Endothelial cell of umbilical vein (primary cell): ENCODE data around the gene TTC34. TPM values are rescaled to one million over a fixed set of nuclear protein-coding genes. Genes with fewer than 3 reads are reported as not detected.

Experiments
- BruUV-seq: library from RNA; stranded (reverse); fragments of 400-500 nt; replicated peaks from 2 replicates; lab custom pipeline; 2021; lab: Mats Ljungman, UMichigan
- CTCF ChIA-PET: fragments of 300-600, 350-600 bp; sonication (Branson Sonifier 250); formaldehyde crosslinking; loops from one replicate; lab custom pipeline; 2021; ENCODE audit warnings: antibody characterized with exemption, inconsistent platforms; lab: Charles Lee
- POLR2A ChIA-PET: fragments of 300-600, 350-600 bp; sonication (Branson Sonifier 250); formaldehyde crosslinking; loops from one replicate; lab custom pipeline; 2021; ENCODE audit warnings: antibody characterized with exemption, inconsistent platforms; lab: Charles Lee
- DNase-seq: peaks from one replicate; pipeline ENCODE4 v3.0.0-alpha.2; 2011; ENCODE audit warnings: low read depth, low spot score
- FAIRE-seq: peaks from 2 replicates; lab custom pipeline; 2011; peaks lifted over from hg19 to GRCh38; lab: Jason Lieb, UNC
- H2AFZ ChIP-seq: 2 replicates; pipeline ENCODE4 v1.6.0; 2012; ENCODE audit warnings: low read depth, low read length, control low read depth, inconsistent platforms
- H3K27ac ChIP-seq: 2 replicates; pipeline ENCODE4 v1.5.1; 2011; ENCODE audit warnings: low read depth, mild to moderate bottlenecking, control low read depth, low read length, moderate library complexity; ENCODE audit not compliant: insufficient read depth
- H3K27me3 ChIP-seq, 2 experiments: 2 replicates each; pipeline versions ENCODE4 v1.6.0 to v1.6.1; 2011; ENCODE audit warnings: low read length in 2 of 2, mixed read lengths in 1 of 2; ENCODE audit not compliant: control insufficient read depth in 2 of 2, insufficient read depth in 2 of 2
- H3K36me3 ChIP-seq, 2 experiments: 2 replicates in 1 of 2; 3 replicates in 1 of 2; pipeline ENCODE4 v1.5.1; 2011; ENCODE audit warnings: low read length in 2 of 2, mild to moderate bottlenecking in 1 of 2, moderate library complexity in 1 of 2; ENCODE audit not compliant: control insufficient read depth in 2 of 2, insufficient read depth in 2 of 2; ENCODE audit errors: extremely low read depth in 1 of 2
- H3K4me1 ChIP-seq: 3 replicates; pipeline ENCODE4 v1.5.1; 2011; ENCODE audit warnings: mild to moderate bottlenecking, low read length; ENCODE audit not compliant: control insufficient read depth, insufficient read depth; ENCODE audit errors: extremely low read depth
- H3K4me2 ChIP-seq: 2 replicates; pipeline ENCODE4 v1.6.1; 2011; ENCODE audit warnings: low read length, control low read depth, mixed read lengths; ENCODE audit not compliant: insufficient read depth
- H3K4me3 ChIP-seq, 3 experiments: fragments of 200-600 bp in 1 of 3; sonication (generic), shearing (Covaris generic) in 1 of 3; replicated peaks in 1 of 3; 2 replicates each; pipeline ENCODE4 v1.5.1; 2011 to 2016; ENCODE audit warnings: control low read depth in 3 of 3, low read length in 3 of 3, mild to moderate bottlenecking in 2 of 3, inconsistent platforms in 1 of 3, low read depth in 1 of 3, moderate library complexity in 1 of 3; ENCODE audit not compliant: insufficient read depth in 1 of 3
- H3K79me2 ChIP-seq: 2 replicates; pipeline ENCODE4 v1.6.0; 2012; ENCODE audit warnings: low read length, inconsistent platforms; ENCODE audit not compliant: control insufficient read depth, insufficient read depth
- H3K9ac ChIP-seq: replicated peaks from 2 replicates; pipeline ENCODE3; 2011; ENCODE audit warnings: low read length, control low read depth; ENCODE audit not compliant: insufficient read depth; ENCODE audit errors: extremely low read depth
- H3K9me1 ChIP-seq: replicated peaks from 3 replicates; pipeline ENCODE4 v1.6.0; 2011; ENCODE audit warnings: mild to moderate bottlenecking, low read length; ENCODE audit not compliant: control insufficient read depth, insufficient read depth; ENCODE audit errors: extremely low read depth
- H3K9me3 ChIP-seq: replicated peaks from 2 replicates; pipeline ENCODE4 v1.5.1; 2012; ENCODE audit warnings: low read length, inconsistent platforms; ENCODE audit not compliant: control insufficient read depth, insufficient read depth
- H4K20me1 ChIP-seq: replicated peaks from 2 replicates; pipeline ENCODE3; 2011; ENCODE audit warnings: mild to moderate bottlenecking, low read length; ENCODE audit not compliant: control insufficient read depth, insufficient read depth; ENCODE audit errors: extremely low read depth
- CTCF ChIP-seq, 2 donors: IDR thresholded peaks; 1 replicate in 1 of 2; 2 replicates in 1 of 2; pipeline ENCODE4 v1.5.1; 2011; ENCODE audit warnings: low read length in 2 of 2, mild to moderate bottlenecking in 2 of 2, moderate library complexity in 2 of 2, control low read depth in 1 of 2, inconsistent platforms in 1 of 2, low read depth in 1 of 2; ENCODE audit not compliant: insufficient read depth in 1 of 2; ENCODE audit errors: extremely low read depth in 1 of 2
- EZH2 ChIP-seq: IDR thresholded peaks from 2 replicates; pipeline ENCODE4 v1.6.1; 2012; ENCODE audit warnings: borderline replicate concordance, low read depth, mild to moderate bottlenecking, moderate library complexity, low read length, inconsistent platforms; ENCODE audit not compliant: severe bottlenecking
- FOS ChIP-seq: IDR thresholded peaks from 2 replicates; pipeline ENCODE4 v1.6.1; 2011; ENCODE audit warnings: mild to moderate bottlenecking, low read length, moderate library complexity, borderline replicate concordance; ENCODE audit not compliant: insufficient read depth
- GATA2 ChIP-seq: IDR thresholded peaks from 2 replicates; pipeline ENCODE4 v1.7.0; 2011; ENCODE audit warnings: low read depth, mild to moderate bottlenecking, moderate library complexity, mixed read lengths, low read length; ENCODE audit not compliant: insufficient read length, insufficient read depth
- JUN ChIP-seq: IDR thresholded peaks from 2 replicates; pipeline ENCODE4 v1.6.1; 2011; ENCODE audit warnings: borderline replicate concordance, low read depth; ENCODE audit not compliant: insufficient read length, insufficient read depth
- MYC ChIP-seq: IDR thresholded peaks from one replicate; pipeline ENCODE4 v1.6.1; 2011; ENCODE audit warnings: mild to moderate bottlenecking, low read depth, low read length
- POLR2A ChIP-seq: IDR thresholded peaks from 2 replicates; pipeline ENCODE4 v1.6.1; 2012; ENCODE audit warnings: low read depth, mild to moderate bottlenecking, control low read depth, low read length
- POLR2AphosphoS5 ChIP-seq: IDR thresholded peaks from 2 replicates; pipeline ENCODE4 v1.6.1; 2012; ENCODE audit warnings: low read depth, mild to moderate bottlenecking, control low read depth, low read length, moderate library complexity; ENCODE audit not compliant: insufficient read depth
- dilution Hi-C: fragments of 300-500 bp; cut with MboI; formaldehyde crosslinking; loops from one replicate; pipeline ENCODE4 v1.15.0; 2019; ENCODE audit warnings: low sequenced_read_pairs; ENCODE audit not compliant: extremely low pct_ligation_motif_present
- intact Hi-C: fragments of 100-400 bp; cut with micrococcal nuclease; formaldehyde crosslinking; loops from one replicate; pipeline ENCODE4 v1.10.0; 2022
- polyA plus RNA-seq, 4 experiments: library from polyadenylated mRNA; depleted of rRNA in 3 of 4; stranded (reverse) in 3 of 4; unstranded in 1 of 4; fragments of >200 nt; gene quantifications; 2 replicates each; pipeline versions ENCODE4 v1.2.1 to v1.2.3, GENCODE V29; 2011 to 2012; ENCODE audit warnings: missing spikeins in 1 of 4
- total RNA-seq: library from RNA; stranded (reverse); gene quantifications from 2 replicates; pipeline ENCODE4 v1.2.3, GENCODE V29; 2021
- TF ChIP-seq, protein P1 (sequence below): IDR thresholded peaks from 2 replicates; pipeline ENCODE4 v1.6.1; 2011; ENCODE audit not compliant: insufficient read depth, insufficient read length

Gene TTC34
- total and polyA plus RNA-seq, 2 donors (not counting 3 experiments of a cell fraction or from before 2014, with no cell fraction given) = 0.08 to 0.77 TPM

DNA sequence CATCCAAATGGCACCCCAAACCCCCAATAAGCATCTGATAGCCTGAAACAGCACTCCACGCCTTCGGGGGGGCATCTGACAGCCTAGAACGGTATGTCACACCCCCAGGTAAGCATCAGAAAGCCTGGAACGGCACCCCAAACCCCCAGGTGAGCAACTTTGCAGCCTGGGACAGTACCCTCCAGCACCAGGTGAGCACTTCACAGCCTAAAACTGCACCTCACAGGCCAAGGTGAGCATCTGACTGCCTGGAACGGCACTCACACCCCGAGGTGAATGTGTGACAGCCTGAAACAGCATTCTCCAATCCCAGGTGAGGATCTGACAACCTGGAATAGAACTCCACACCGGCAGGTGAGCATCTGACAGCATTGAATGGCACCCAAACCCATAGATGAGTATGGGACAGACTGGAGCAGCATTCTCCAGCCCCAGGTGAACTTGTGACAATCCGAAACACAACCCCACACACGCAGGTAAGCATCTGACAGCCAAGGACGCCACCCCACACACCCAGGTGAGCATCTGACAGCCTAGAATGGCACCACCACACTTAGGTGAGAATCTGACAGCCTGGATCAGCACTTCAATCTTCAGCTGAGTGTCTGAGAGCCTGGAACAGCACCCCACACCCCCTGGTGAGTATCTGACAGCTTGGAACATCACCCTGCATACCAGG lies 150.4 kb downstream of the TTC34 start:
- DNase-seq (no peak), FAIRE-seq (no peak)
- intact Hi-C loops (no loop called here), dilution Hi-C loops (no loop called here)
- BruUV-seq = no TSS peak
- Histone ChIP-seq H3K9ac (no peak overlapping the region), H3K4me2 (no peak overlapping the region), H3K4me1 (no peaks in the 10 kb centered on the region), H4K20me1 (no peaks in the 10 kb centered on the region), H2AFZ (no peak overlapping the region), H3K9me3 (peaks cover 31% of the 10 kb centered on the region), H3K4me3 (no peak overlapping the region), H3K27me3 (no peaks in the 10 kb centered on the region), H3K9me1 (no peaks in the 10 kb centered on the region), H3K27ac (no peak overlapping the region), H3K79me2 (no peaks in the 10 kb centered on the region), H3K36me3 (no peaks in the 10 kb centered on the region)
- ChIA-PET CTCF (no interaction called here), POLR2A (no interaction called here)
- TF ChIP-seq, protein P1, sequence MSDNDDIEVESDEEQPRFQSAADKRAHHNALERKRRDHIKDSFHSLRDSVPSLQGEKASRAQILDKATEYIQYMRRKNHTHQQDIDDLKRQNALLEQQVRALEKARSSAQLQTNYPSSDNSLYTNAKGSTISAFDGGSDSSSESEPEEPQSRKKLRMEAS = no peak
- no peak for TF ChIP-seq MYC
- no peak for TF ChIP-seq POLR2AphosphoS5
- TF ChIP-seq FOS = no peak
- TF ChIP-seq JUN = no peak
- no peak for TF ChIP-seq POLR2A
- TF ChIP-seq GATA2 = no peak
- TF ChIP-seq CTCF (IDR thresholded peaks at IDR 0.05; ENCODE audit: extremely low read depth in 1 of 2, insufficient read depth in 1 of 2, low read depth in 1 of 2, low read length in 2 of 2) = no peak
- TF ChIP-seq EZH2 = no peak
